Stimulated activated CD4-positive, alpha-beta T cell treated with anti-CD3 and anti-CD28 coated beads, Interleukin-4, amount 100 ng/mL, for 24 hours (primary cell): ENCODE measurements around the gene RAB27B.
"Not testable (repeated sequence)": the region's sequence is repeated elsewhere in the genome, so short reads cannot be mapped to it uniquely, and the experiment has no call there.

Source experiments
- DNase-seq: peaks from one replicate; pipeline ENCODE4 v3.0.0-alpha.2; 2020

Gene RAB27B, protein sequence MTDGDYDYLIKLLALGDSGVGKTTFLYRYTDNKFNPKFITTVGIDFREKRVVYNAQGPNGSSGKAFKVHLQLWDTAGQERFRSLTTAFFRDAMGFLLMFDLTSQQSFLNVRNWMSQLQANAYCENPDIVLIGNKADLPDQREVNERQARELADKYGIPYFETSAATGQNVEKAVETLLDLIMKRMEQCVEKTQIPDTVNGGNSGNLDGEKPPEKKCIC

DNA sequence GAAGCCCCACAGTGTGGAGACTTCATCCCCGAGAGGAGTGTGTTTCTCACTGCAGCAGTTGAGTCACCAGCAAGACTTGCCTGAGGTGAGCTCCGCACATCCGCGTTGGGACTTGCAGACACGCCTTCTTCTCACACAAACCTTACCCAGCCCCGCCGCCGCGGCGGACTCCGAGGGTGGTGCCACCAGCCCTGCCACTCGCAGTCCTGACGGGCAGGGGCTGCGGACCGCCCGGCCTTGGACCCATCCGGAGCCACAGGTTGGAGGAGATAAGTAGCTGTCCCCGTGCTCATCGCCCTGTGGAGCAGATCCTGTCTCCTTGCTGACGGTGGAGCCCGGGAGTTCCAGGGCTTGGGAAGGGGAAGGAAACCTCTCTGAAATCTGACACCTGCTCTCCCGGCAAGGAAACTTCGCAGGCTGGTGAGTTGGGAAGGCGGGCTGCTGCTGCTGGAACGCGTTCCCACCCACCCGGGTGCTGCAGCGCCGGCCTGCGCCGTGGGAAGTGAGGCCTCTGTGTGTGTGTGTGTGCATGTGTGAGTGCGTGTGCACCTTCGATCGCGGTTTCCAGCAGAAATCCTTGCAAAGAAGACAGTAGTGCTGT, at the start of gene RAB27B:
Gene RAB27B, plus strand, starts transcription at position 197 of the 601 bp plus-strand sequence. CDS start 49,109 bp downstream, outside the sequence.
- DNase-seq: peak; percentile 70

DNA sequence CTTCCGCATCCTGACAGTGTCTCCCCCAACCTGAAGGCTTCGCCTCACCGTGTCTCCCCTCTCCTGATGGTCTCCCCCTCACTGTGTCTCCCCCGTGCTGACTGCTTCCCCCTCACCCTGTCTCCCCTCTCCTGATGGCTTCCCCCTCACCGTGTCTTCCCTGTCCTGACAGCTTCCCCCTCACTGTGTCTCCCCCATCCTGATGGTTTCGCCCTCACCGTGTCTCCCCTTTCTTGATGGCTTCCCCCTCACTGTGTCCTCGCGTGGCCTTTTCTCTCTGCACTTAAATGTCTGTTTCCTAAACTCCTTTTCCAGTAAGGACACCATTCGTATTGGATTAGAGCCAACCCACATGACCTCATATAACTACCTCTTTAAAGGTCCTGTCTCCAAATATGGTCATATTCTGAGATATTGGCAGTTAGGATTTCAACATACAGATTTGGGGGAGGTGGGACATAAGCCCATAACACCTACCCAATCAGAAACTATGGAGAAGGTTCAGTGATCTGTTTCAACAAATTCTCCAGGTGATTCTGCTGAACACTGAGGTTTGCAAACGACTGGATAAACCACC, 47.9 kb upstream of the RAB27B start:
- DNase-seq: no peak

DNA sequence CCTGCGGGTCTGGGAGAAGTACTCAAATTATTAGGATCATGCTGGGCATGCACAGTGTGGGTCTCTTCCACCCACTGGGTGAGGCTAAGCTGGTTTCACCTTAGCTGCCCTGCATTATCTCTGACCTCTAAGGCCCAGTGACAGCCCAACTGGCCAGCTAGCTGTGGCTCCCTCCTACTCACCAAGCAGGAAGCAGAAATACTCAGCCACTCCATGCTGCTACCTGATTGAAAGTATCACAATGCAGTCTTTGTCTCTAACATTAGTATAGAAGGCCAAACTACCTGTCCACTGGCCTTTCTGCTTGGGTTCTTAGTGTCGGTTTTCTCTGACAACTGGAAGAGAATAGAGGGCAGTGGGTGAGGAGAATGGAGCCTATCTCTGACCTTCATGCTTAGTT, 47.3 kb upstream of the RAB27B start:
- DNase-seq: no peak

DNA sequence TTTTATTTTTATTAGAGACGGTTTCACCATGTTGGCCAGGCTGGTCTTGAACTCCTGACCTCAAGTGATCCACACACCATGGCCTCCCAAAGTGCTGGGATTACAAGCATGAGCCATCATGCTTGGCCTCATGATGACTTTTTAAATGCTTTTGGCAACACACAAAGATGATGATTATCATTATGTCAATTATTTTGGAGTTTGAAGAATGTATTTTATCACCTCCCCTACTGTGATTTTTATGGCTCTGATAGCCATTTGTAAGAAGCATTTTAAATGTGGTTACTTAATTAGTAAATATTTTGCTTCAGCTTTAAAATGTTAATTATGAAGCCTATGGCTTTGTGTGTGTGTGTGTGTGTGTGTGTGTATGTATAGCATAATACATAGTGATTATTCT, 45.1 kb upstream of the RAB27B start:
- DNase-seq: no peak

- DNase-seq: no peak
Measured at GRCh38 chr18:54786206-54786605, 42.1 kb upstream of the RAB27B start.

GRCh38 chr18:54787121-54787520, 41.2 kb upstream of the RAB27B start:
- no peak for DNase-seq

DNA sequence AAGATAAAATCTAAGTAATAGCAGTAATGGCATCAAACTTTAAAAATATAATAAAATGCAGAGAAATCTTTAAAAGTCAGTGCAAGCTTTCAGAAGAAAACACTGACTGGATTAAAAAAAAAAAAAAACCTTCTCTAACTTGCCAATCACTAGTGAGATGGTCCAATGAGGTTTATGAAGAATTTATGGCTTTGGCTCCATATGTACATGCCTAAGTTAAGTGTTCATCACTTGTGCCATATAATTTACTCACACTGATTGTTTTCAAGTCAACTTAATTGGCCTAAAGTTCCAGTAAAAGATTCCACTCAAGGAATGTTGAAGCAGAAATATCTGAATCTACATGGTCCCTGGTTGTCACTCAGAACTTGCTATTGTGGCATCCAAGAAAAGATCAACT, 40.7 kb upstream of the RAB27B start:
- DNase-seq: no peak

DNA sequence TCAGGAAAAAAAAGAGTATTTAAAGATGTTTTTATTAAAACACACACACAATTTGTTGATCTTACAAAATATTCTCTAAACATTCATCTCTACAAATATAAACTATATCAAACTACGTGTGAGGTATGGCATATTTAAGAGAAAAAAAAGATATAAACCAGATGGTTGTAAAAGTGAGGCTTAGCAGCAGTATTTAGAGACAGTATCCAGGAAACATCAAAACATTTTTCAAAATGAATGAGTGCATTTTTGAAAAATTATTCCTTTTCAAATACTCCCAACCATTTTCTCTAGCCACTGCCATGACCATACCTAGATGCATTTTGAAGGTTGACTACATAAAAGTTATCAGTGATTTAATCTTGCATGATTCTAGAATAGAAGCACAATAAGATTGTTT, 38.2 kb upstream of the RAB27B start:
- no peak for DNase-seq

- no peak for DNase-seq
Measured at GRCh38 chr18:54791657-54792056, 36.6 kb upstream of the RAB27B start.

- no peak for DNase-seq
Measured at GRCh38 chr18:54792079-54792478, 36.2 kb upstream of the RAB27B start.

- DNase-seq: no peak
Measured at GRCh38 chr18:54794823-54795222, 33.5 kb upstream of the RAB27B start.

DNA sequence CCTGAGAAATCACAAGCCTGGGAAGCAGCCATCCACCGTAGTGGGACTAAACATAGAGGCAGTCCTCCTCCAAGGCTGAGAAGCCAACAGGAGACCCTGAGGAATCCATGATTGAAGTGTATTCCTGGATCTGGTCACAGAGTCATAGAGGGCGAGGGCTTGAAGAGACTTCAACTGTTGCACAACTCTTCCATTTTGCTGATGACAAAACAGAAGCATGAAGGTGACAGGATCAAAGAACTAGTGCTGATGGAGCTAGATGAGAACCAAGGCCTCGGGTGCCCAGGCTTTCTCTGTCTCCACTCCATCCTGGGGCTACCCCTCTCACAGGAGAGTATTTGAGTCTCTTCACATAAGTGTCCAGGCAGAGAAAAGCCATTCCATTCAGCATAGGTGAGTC, 30.1 kb upstream of the RAB27B start:
- DNase-seq: no peak

DNA sequence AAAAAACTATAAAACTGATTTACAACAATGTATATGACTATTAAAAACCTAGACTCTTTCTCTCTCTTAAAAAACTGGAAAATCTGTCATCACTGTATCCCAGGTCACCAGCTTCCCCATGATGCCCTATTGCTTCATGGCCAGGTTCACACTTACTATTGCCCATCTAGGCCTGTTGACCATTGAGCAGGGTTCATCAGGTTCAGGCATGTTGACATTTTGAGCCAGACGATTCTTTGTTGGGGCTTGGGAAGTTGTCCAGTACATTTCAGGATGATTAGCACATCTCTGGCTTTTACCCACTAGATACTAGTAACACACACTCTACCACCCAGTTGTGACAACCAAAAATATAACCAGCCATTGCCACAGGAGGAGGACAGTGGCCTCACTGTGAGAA, 26.9 kb upstream of the RAB27B start:
- DNase-seq: no peak

DNA sequence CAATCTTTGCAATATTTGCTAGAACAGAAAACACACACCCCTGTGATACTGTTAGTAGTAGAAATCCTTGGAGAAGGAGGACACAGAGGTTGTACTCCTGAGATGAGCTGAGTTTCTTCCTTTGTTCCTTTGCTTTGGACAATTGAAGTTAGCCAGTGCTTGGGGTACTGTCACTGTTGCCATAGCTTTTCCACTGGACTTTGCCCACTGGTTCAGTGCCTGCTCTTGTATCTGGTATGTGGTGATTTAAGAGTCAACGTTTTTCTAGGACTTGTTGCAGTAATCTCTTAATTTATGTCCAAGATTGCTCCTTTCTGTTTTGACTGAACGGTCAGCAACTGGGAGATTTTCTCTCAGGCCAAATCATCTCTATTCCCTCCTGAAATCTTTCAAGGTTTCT, 26.1 kb upstream of the RAB27B start:
- no peak for DNase-seq

DNA sequence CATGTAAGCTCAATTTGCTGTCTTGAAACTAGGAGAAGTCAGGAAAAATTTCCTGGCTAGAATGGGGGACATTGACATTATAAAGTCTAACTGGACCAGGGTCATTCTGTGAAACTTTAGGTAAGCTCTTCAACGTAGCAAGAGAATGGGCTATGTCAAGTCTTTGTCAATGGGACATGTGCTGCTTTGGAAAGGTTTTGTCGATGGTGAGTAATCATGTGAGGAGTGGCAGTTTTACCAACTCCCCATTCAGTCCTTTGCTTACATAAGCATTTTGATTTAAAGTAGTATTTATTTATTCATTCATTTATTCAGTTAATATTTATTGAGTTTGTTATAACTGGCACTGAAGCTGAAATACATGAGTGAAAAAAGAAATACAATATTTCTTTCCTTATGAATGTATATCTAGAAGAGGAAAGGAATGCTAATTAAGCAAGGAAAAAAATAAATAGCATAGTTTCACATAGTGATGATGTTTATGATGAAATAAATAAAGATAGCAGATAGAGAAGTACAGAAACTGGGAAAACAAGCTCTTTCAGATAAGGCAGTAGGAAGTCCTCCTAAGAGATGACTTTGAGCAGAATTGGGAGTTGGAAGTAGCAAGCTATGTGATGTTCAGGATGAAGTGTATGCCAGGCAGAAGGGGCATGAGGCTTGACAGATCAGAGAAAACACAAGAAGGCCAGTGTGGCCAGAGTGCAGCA, 25.4 kb upstream of the RAB27B start:
- DNase-seq: no peak

GRCh38 chr18:54805571-54806334, 22.5 kb upstream of the RAB27B start:
- no peak for DNase-seq

- no peak for DNase-seq
Measured at GRCh38 chr18:54806526-54806925, 21.8 kb upstream of the RAB27B start.

DNA sequence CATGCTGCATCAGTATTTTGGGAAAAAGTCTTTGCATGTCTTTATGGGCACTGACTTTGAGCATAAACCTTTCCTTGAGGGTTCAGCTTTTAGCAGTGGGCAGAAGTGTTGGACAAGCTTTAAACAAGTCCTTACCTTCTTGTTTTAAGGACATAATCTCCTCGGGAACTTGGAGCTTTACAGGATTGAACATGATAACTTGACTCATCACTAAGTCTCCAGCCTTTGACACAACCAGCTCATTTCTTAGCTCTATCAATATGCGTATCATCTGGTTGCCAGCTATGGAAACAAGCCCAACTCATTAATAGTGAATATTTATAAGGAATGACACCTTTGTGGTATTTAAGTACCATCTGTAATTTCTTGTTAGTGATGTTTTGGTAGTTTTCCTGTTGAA, 21.0 kb upstream of the RAB27B start:
- no peak for DNase-seq

- not testable (repeated sequence) for DNase-seq
Measured at GRCh38 chr18:54810662-54811061, 17.6 kb upstream of the RAB27B start.

DNA sequence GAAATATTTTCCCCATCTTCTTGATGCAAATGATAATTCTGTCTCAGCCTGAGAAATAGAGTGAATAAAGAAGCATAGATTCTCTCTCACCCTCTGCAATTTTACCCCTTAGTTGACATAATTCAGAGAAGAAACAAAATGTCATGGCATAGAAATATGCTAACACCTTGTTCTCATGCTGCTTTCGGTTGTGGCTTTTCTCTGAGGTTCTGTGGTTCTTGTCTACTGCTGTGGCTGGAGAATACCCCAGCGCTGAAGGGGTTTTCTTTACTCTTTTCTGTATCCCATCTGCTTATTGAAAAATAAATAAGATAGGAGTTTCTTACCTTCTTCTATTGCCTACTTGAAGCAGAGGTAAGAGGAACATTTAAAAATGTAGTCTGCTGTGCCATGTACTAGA, 15.4 kb upstream of the RAB27B start:
- DNase-seq: no peak

DNA sequence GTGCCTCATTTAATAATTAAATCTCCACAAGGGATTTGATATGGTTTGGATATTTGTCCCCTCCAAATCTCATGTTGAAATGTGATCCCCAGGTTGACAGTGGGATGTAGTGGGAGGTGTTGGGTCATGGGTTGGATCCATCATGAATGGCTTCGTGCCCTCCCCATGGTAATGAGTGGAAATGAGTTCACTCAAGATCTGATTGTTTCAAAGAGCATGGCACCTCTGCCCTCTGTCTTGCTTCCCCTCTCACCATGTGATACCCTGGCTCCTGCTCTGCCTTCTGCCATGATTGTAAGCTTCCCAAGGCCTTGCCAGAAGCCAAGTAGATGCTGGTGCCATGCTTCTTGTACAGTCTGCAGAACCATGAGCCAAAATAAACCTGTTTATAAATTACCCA, 15.0 kb upstream of the RAB27B start:
- no peak for DNase-seq

GRCh38 chr18:54813977-54814565, 14.2 kb upstream of the RAB27B start:
- no peak for DNase-seq

GRCh38 chr18:54815086-54815485, 13.2 kb upstream of the RAB27B start:
- no peak for DNase-seq
